ENCODE measurements around the gene ACTRT2.

Gene ACTRT2

DNA sequence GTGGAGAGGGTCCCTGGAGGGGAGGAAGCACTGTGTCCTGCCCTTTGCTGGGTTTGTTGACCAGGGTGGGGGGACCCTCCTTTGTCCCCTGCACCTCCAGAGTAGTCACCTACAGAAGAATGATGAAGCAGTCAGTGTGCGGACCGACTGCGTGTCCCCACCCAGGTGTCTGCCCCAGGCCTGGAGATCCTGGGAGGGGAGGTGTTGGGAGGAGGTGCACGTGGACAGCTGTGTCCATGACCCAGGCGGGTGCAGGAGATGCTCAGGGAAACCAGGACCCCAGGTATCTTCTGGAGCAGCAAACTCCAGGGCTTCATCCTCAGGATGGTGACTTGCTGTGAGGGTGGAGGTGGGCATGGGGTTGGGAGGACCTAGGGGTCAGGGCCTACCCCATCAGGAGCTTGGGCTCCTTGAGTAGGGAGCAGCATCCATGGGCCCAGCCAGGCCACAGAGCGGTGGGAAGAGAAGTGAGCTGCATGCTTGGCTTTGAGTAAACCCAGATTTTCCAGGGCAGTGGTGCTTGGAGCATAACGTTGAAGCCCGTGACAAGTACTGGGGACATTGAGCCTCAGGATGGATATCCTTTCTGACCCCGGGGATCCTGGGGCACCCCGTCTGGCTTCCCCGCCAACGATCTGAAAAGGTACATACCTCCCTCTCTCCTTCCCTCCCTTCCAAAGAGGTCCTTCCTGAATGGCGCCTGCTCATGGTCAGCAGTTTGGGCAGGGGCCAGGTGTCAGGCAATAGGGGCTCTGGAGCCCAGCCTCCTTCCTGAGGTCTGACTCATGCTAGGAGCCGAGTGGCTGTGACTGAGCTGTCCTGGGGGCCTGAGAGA is 13.7 kb downstream of the ACTRT2 start:
- DNase-seq: no peak

DNA sequence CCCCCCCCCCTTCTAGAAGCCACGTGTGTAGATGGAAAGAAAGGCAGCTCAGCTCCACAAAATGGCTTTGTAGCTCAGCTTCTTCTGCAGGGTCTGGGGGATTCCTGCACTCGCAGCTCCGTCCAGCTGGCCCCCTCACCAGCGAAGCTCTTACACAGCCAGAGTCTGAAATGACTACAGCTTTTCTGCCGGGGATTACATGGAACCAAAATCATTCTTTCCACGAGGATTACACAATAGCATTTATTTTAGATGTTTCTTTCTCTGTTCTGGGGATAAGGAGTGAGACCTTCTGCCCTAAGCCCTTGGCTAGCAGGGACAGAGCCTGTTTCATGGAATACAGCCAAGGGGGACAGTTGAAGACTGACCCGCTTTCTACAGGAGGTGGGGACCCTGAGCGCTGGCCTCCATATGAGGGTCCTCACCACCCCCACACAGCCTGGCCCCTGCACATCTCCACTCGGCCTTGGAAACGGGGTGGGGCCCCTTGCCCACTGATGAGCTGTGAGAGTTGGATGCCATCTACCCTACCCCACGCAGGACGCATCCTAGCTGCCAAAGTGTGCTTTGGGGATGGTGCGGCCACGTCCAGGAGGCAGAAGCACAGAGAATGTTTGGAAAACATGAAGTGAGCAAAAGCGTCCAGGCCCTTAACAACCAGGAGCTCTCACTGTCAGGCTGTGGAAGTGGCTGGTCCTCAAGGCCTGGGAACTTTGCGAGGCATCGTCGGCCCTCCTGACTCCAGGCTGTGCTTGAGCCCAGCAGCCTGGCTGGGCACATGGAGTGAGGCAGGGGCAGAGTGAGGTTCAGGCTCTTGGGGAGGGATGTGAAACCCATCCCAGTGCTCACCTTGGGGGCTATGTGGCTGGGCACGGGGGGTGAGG is 14.5 kb downstream of the ACTRT2 start:
- DNase-seq: no peak

DNA sequence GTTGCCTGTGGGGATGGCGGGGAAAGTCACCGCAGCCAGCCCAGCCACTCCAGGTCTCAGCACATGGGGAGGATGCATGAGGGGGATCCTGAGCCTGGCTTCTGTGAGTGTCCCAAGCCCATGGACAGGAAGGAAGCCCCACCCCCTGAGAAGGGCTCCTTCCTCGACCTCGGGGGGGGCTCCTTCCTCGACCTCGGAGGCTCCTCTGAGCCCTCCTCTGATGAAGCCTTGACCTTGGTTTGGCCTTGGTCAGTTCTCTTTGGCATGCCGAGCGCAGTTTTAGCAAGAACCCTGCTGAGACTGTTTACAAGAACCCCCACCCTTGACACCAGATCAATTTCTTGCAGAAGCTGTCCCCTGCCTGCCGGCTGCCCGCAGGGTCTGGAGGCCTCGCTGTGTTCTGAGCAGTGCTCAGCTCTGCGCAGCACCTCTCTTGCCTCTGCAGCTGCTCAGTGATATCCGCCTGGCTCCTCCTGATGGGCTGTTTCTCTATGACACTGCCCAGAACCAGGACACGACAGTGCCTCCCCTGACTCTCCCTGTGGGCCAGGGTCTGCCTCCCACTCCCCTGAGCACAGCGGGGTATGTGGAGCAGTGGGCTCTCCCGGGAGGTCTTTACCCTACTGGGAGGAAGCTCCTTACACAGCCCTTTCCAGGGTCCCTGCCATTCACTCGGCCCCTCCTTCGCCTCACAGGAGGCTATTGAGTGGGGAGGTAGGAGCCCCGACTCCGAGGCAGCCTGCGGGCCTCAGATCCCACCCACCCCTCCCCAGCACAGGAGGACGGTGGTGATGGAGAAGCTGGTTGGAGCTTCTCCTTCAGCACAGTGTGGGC is 15.4 kb downstream of the ACTRT2 start:
- no peak for DNase-seq

DNA sequence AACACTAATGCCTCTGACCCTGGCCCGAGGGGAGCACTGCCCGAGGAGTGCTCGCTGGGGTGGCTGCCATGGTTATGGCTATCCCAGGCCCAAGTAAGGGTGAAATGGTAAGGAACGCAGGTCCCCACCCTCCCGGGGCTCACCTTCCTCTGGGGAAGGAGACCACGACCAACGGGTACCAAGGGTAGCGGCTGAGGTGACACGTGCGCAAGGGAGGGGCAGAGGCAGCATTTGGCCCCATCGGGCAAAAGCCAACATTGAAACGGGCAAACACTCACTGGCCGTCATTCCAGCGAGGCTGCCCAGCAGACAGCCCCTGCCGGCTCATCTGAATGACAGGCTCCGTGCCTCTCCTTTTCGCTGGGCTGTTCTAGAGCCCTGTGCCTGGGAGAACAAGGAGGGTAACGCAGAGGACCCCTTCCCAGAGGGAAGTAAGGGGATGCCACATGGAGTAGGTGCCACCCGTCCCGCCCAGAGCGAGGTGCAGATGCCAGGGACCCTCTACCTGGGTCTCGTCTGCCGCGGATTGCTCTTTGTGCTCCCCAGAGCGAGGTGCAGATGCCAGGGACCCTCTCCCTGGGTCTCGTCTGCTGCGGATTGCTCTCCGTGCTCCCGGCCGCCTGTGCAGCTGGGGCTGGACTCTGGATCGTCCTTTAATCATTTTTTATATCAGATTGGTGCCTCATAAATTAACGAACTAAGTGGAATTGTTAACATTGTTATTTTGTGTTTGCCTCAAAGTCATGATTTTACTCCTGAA is 16.2 kb downstream of the ACTRT2 start:
- DNase-seq: no peak

DNA sequence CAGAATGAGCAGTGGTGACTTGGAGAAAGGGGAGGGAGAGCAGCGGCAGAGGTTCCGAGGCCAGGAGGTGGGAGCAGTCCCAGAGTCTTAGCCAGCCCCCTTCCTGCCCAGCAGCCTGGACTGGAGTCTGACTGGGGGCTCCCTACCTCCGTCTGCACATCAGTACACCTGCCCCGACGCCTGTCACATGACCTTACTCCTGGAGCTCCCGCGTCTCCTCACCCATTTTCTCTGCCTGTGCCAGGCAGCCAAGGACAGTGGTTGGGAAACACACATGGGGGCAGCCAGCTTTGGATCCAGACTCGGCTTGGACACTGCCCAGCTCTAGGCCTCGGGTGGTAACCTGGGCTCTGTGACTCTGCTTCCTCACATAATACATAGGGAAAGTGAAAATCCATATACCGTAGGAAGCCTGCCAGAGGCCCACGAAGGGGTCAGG is 16.9 kb downstream of the ACTRT2 start:
- DNase-seq: no peak

DNA sequence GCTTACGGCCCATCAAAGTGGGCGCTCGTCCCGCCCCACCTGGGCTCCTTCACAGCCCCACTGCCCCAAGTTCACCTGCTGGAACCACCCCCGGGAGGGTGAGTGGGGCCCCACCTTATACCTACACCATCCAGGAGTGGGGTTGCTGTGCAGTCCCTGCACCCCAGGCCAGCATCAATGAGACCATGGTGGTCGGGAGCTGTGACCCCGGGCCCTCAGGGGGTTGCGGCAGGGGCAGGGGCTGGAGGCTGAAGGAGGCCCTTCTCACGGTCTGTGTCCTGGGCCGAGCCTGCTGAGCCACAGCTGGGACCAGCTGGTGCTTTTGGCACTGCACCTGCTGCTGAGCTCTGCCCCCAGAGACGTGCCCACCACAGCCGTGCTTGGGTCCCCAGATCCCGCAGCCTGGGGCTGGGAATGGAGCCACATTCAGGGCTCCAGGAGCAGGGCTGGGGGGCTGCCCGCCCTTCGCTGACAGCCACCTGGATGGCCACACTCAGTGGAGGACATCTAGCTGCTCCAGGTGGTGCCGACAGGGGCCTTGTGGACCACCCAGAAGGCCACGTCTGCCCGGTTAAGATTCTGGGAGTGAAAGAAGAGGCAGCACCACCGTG is 17.4 kb downstream of the ACTRT2 start:
- no peak for DNase-seq

DNA sequence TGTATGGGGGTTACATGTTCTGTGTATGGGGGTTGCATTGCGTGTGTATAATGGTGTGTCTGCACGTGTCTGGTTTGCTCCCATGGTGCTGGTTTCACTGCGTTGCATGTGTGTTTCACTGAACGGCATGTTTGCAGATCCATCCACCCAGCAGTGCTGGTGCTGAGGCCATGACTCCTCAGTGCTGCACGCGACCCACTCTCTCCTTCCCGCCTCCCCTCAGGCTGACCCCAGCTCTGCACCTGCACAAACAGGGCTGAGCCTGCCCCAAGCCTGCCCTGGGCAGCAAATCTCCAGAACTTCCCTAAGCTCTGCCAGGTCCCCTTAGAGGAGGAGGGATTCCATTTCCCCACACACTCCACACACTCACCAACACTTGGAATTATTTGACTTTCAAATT is 18.7 kb downstream of the ACTRT2 start:
- no peak for DNase-seq

DNA sequence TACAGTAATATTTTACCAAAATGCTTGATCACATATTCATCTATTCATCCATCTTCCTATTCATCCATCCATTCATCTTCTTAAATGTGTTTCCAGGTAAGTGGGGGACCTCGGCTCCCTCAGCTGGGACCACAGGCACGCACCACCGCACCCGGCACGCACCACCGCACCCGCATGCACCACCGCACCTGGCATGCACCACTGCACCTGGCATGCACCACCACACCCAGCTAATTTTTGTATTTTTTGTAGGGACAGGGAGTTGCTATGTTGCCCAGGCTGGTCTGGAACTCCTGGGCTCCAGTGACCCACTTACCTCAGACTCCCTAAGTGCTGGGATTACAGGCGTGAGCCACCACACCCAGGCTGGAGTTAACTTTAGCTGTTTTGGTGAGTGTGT is 21.2 kb downstream of the ACTRT2 start:
- DNase-seq: no peak

DNA sequence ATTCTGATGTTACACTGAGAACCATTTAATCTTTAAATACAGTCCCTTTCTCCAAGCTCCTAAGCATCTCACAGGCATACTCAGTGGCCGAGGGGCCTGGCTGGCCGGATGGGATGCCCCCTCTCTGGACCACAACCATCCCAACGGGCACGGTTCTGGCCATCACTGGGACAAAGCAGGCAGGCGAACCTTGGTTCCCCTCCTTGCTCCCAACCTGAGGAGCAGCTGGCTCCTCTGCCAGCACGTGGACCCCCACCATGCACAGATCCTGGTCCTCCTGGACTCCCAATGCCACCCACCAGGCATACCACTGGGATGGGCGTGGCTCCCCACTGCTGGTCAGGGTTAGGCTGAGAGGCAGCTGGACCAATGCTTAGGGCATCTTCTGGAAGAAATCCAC is 27.9 kb downstream of the ACTRT2 start:
- no peak for DNase-seq

DNA sequence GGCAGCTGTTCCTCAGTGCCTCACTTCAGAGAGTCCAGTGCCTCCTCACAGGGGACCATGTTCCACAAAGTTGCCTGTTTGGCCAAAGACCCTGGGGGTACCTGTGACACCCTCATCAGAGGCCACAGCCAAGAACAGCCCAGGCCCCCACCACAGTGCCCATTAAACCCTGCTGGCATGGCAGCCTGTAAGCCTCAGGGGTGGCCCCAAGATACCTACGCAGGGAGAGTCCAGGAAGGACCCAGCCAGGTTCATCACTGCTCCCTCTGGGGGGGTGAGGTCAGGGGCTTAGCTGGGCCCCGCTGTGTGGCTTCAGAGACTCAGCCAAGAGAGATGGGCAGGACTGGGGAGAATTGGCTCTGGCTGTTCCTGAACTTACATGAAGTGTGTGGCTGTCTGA is 28.6 kb downstream of the ACTRT2 start:
- DNase-seq: no peak

DNA sequence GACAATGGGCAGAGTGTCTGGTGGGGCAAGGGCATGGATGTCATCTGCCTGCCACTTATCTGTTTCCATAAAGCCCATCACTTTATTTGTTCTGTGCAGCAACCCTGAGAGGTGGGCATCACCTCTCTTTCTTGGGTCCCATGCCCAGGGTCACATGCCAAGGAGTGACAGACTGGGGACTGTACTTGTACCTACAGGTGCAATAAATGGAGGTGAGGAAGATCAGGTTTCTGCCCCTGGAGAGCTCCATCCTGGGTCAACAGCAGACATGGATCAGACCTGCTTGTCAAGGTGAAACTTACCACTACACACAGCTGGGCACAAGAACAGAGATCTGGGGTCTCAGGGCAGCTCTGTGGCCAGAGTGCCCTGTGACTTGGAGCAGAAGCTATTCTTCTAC is 29.3 kb downstream of the ACTRT2 start:
- DNase-seq: no peak

DNA sequence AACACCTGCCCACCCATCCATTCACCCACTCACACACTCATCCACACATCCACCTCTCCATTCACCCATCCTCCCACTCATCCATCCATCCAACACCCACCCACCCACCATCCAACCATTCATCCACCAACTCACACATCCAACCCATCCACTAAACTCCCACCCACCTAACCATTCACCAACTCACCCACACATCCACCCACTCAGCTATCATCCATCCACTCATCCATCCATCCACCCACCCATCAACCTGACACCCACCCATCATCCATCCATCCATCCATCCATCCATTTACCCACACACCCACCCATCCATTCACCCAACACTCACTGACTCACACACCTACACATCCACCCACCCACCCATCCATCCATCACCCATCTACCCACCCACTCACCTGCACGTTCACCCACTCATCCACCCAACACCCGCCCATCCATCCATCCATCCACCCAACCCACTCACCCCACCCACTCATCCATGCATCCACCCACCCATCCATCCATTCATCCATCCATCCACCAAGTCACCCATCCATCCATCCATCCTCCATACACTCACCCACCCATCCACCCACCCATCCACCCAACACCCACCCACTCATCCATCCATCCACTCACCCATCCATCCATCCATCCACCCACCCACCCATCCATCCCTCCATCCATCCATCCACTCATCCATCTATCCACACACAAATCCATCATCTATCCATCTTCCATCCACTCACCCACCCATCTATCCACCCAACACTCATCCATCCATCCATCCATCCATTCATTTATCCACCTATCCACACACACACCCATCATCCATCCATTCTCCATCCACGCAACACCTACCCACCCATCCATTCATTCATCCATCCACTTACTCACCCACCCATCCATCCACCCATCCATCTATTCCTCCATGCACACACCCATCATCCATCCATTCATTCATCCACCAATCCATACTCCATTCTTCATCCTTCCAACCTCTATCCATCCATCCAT is 30.3 kb downstream of the ACTRT2 start:
- DNase-seq: no peak

DNA sequence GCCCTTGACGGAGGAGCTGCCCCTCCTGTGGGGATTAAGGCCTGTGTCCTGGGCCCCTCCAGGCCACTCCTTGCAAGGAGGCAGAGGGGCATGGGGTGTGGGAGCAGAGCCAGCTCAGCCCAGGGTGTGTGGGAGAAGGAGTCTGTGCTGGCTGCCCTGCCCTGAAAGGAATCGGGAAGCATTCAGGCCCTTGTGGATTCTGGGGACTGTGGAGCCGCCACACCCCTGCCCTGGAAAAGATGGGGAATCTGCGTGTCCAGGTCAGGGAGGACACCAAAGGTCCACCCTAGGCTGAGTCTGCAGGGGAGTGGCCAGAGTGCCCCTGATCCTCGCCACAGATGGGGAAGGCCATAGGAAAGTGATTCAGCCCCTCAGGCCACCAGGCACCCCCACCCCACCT is 31.2 kb downstream of the ACTRT2 start:
- no peak for DNase-seq

DNA sequence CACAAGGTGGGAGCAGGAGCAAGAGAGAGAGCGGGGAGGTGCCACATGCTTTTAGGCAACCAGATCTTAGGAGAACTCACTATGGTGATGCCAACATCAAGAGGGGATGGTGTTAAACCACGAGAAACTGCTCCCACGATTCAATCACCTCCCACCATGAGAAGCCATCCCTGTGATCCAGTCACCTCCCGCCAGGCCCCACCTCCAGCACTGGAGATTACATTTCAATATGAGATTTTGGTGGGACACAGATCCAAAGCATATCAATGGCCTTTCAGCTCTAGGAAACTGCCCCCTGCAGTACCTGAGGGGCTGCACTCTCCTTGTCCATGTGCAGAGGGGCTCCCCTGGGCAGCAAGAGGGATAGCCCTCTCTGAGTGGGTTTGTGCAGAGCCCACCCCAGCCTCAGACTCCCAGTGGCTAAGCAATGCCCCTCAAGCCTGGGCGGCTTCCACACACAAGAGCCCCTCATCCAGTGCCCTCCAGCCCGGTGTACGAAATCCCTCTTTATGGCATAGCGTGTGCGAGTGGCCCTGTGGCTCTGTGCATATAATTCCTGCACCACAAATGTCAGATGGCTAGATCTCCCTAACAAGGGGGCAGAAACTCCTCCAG is 32.2 kb downstream of the ACTRT2 start:
- no peak for DNase-seq

DNA sequence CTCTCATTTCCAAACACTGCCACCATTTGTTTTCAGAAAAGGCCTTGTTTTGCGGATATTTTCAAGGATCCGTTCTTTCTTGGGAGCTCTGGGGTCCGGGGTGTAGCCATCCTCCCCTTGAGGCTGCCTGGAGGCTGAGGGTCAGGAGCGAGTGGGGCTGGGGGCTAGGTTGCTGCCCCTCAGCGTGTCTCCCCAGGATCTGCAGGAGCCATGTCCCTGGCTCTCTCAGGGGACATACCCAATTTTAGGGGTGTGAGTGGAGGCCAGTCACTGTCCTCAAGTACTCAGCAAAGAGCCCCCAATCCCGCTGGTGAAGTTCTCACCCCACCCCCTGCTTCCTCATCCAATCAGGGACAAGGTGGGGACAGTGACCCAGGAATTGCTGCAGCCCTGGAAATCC is 32.7 kb downstream of the ACTRT2 start:
- DNase-seq: no peak

DNA sequence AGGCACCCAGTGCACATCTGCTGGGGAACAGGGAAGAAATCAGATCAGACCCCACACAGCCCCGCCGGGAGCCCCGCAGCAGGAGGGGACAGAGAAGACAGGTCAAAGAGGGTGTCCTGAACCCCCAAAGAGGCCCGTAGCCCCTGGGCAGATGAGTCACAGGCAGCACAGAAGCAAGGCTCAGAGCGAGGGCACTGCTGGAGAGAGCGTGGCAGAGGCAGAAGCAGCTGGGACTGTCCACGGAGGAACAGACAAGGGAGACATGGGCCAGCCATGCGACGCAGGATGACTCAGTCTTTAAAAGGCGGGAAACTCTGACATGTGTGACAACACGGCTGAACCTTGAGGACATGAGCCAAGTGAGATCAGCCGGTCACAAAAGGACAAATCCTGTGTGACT is 33.2 kb downstream of the ACTRT2 start:
- no peak for DNase-seq

DNA sequence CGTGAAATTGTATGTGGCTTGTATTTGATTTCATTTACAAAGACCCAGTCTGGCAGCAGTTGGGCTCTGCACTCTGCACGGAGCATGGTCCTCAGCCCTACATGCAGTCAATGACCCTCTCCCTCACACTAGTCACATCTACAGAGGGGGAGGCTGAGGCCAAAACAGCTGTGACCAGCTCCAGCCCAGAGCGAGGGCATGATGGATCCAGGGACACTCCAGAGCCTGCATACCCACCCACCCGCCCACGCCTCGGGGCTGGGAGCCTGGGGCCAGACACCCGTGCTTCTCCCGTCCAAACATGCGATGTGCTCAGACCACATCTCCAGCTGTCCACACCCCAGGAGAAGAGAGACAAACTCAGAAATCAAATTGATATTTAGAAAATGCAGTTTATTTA is 33.8 kb downstream of the ACTRT2 start:
- no peak for DNase-seq

DNA sequence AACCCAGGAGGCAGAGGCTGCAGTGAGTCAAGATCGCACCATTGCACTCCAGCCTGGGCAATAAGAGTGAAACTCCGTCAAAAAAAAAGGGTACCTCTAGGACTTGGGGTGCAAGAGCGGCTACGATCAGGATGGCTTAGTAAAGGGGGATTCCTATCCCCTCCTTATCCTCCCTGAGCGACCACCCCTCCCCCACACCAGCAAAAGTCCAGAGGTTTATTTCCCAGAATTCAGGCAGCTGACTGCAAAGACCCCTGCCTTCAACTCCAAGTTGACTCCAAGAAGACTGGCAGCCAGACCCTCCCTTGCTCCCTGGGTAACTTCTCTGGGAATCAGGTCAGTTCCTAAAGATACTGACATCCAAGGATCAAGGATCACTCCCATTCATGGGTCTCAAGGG is 35.4 kb downstream of the ACTRT2 start:
- no peak for DNase-seq

DNA sequence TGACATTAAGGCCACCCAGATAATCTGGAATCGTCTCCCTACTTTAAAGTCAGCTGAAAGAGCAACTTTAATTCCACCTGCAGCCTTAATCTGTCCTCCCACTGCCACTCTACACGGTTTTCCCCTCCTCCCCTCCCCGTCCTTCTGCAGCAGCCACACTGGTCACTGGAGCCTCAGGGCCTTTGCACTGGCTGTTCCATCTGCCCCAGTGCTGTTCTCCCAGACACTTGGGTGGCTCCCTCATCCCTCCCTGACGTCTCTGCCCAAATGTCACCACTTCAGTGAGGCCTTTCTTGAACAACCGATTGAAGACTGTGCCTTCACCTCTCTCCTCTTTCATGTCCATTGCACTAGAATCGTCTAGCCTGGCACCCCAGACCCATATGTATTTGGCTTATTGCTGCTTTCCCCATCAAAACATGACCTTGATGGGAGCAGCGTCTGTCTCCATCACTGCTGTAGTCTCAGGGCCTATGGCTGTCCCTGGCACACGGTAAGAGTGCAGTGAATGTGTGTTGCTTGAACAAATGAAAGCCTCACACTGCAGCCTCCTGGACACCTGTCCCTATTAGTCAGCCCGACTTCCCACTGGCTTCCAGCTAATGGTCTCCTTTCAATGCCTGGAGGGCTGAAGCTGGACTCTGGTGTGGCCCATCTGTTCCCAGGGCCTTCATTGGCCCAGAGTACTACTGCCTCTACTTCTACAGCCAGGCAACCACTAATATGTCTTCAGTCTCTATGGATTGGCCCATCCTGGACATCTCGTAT is 37.2 kb downstream of the ACTRT2 start:
- DNase-seq: no peak

All from SHP77 treated with DMSO at 0.1 percent for 48 hours (cell line).